Keratinocyte (primary cell): ENCODE measurements around the gene SLFN5.

Experiments
- EZH2 ChIP-seq: IDR thresholded peaks from one replicate; pipeline ENCODE4 v1.6.1; 2012; ENCODE audit warnings: inconsistent platforms, mild to moderate bottlenecking, low read length, moderate library complexity
- TF ChIP-seq, protein P1 (sequence below), 3 experiments: IDR thresholded peaks in 1 of 3; conservative IDR thresholded peaks in 1 of 3; optimal IDR thresholded peaks in 1 of 3; 2 replicates in 2 of 3; 3 replicates in 1 of 3; pipeline versions ENCODE3 to v1.5.1; 2011; ENCODE audit warnings: low read length in 3 of 3, mild to moderate bottlenecking in 3 of 3, moderate library complexity in 2 of 3, control low read depth in 1 of 3, inconsistent platforms in 1 of 3; ENCODE audit not compliant: insufficient read depth in 2 of 3; ENCODE audit errors: extremely low read depth in 1 of 3

DNA sequence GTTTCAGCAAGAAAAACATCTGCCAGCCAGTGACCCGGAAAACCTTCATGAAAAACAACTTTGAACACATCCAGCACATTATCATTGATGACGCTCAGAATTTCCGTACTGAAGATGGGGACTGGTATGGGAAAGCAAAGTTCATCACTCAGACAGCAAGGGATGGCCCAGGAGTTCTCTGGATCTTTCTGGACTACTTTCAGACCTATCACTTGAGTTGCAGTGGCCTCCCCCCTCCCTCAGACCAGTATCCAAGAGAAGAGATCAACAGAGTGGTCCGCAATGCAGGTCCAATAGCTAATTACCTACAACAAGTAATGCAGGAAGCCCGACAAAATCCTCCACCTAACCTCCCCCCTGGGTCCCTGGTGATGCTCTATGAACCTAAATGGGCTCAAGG, 22.2 kb downstream of the SLFN5 start:
- no peak for TF ChIP-seq EZH2
- TF ChIP-seq, protein P1, sequence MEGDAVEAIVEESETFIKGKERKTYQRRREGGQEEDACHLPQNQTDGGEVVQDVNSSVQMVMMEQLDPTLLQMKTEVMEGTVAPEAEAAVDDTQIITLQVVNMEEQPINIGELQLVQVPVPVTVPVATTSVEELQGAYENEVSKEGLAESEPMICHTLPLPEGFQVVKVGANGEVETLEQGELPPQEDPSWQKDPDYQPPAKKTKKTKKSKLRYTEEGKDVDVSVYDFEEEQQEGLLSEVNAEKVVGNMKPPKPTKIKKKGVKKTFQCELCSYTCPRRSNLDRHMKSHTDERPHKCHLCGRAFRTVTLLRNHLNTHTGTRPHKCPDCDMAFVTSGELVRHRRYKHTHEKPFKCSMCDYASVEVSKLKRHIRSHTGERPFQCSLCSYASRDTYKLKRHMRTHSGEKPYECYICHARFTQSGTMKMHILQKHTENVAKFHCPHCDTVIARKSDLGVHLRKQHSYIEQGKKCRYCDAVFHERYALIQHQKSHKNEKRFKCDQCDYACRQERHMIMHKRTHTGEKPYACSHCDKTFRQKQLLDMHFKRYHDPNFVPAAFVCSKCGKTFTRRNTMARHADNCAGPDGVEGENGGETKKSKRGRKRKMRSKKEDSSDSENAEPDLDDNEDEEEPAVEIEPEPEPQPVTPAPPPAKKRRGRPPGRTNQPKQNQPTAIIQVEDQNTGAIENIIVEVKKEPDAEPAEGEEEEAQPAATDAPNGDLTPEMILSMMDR (optimal IDR thresholded peaks at IDR 0.05 in 1 of 3, IDR thresholded peaks at IDR 0.05 in 1 of 3, conservative IDR thresholded peaks at IDR 0.05 in 1 of 3; ENCODE audit: extremely low read depth in 1 of 3, insufficient read depth in 2 of 3, low read length in 3 of 3) = no peak
